Ureter (tissue), 1 donor: Measurements from ENCODE around the gene SLC16A8. TPM values are rescaled to one million over a fixed set of nuclear protein-coding genes. Genes with fewer than 3 reads are reported as not detected.

Experiments
- DNase-seq: peaks from one replicate; pipeline ENCODE4 v3.0.0-alpha.2; 2020; ENCODE audit warnings: low spot score
- total RNA-seq: library from RNA; stranded (reverse); gene quantifications from one replicate; pipeline ENCODE4 v1.2.4, GENCODE V29; 2023
- donor health status: DM: yes; HTN: yes; CAD: no.

SLC16A8 gene
- total RNA-seq, 1 donor from 2014 or later, result 0.26 TPM

- DNase-seq, result no peak
Measured at GRCh38 chr22:38072322-38073149, 11.4 kb downstream of the SLC16A8 start.

- no peak for DNase-seq
Measured at GRCh38 chr22:38071421-38072321, 12.3 kb downstream of the SLC16A8 start.

GRCh38 chr22:38070250-38070921 lies 13.6 kb downstream of the SLC16A8 start:
- DNase-seq, result no peak

DNA sequence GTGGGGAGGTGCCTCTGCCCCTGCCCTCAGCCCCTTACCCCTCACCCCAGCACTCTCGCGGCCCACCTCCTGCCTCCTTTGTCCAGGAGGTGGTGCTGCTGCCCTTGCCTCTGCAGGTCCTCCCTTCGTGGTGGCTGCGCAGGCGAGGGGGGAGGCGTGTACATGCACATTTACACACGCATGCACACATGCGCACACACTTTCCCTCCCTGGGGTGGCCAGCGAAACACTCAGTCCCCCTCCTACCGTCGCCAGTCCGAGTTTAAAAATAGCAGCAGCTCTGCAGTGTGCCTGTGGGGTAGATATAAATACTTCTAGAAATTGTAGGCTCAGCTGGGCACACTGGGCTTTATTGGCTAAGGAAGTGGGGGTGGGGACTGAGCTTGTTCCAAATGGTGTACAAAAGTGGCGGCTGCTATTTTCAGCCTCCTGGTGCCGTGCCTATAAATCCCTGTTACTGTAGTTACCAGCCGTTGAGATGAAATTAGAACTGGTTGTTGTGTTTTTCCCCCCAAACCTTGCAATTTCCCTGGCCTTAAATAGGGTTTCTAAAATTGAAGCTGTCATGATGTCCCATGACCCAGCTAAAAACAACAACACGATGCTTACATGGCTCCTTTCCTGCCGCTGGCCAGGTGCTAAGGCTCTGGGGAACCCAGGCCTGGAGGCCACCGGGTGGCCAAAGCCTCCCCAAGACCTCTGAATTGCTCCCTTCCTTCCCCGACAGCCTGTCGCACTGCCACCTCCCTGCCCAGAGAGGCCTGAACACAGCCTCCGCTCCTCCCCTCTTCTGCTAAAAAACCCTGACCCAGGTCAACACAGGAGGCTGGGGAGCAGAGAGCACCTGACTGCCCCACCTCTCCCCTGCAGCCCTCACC lies 14.4 kb downstream of the SLC16A8 start:
- DNase-seq, result peak; percentile 71

DNA sequence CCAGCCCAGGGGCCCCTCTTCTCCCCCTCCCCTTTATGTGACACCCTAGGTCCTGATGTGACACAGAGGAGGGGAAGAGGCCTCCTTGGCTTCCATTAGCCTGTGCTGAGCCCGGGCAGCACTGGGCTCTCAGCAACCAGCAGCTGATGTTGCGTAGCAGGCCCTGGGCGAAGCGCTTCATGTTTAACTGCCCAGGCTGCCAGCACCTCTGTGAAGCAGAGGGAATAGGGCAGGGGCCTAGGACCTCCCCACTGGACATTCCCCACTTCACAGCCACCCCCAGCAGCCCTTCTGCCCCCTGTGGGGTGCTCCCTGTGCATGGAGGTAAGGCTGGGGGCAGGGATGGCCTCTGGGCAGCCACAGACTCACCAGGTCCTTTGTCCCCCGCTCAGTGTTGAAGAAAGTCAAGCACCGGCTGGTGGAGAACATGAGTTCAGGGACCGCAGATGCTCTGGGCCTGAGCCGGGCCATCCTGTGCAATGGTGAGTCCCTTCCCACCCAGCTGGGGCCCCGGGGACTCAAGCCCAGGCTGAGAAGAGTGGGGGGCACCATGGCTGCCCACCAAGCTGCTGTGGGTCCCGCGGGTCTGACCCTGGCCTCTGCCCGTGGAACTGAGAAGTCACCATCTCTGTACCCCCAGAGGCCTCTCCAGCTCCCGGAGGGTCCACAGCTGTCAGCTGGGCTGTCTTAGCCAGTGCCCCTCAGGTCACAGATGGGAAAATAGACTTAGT lies 15.2 kb downstream of the SLC16A8 start:
- no peak for DNase-seq

- DNase-seq, result no peak
Measured at GRCh38 chr22:38067761-38068360, 16.1 kb downstream of the SLC16A8 start.

DNA sequence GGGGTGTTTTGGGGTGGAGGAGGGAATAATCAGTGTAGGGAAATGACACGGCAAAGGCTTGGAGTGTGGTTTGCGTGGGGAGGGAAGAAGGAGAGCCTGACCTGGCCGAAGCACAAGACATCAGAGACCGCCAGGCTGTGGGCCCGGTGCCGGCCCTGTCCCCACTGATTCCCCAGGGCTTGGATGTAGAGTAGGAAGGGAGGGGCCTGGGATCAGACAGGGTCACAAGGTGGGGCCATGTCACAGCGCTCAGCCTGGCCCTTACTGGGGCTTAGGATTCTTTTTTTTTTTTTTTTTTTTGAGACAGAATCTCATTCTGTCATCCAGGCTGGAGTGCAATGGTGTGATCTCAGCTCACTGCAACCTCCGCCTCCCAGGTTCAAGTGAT lies 17.0 kb downstream of the SLC16A8 start:
- no peak for DNase-seq

DNA sequence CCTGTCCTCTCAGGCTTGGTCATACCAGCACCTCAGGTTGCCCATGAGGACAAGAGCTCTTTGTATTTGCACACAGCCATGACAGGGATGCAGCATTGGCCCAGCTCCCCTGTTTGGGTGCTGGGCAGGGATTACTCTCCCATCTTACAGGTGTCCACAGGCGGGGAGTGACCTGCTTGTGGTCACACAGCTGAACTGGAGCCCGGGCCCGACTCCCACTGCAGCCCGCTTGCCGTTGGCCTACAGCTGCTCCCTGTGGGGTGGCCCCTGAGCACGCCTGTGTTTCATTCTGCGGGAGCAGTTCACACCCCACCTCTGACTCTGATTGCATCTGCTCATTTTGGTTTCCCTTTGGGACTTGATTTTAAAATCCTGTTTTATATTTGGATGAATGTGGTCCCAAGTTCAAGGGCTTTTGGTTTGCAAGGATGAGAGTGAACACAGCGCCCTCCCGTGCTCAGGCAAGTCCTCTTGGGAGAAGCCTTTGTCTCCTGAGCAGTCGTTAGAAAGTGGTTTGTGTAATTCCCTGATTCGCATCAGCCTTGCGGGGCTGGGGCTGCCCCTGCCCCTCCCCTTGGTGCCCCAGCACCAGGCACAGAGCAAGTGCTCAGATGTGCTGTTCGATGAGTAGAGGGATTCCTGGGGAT lies 17.5 kb downstream of the SLC16A8 start:
- no peak for DNase-seq

- no peak for DNase-seq
Measured at GRCh38 chr22:38065539-38065938, 18.4 kb downstream of the SLC16A8 start.

DNA sequence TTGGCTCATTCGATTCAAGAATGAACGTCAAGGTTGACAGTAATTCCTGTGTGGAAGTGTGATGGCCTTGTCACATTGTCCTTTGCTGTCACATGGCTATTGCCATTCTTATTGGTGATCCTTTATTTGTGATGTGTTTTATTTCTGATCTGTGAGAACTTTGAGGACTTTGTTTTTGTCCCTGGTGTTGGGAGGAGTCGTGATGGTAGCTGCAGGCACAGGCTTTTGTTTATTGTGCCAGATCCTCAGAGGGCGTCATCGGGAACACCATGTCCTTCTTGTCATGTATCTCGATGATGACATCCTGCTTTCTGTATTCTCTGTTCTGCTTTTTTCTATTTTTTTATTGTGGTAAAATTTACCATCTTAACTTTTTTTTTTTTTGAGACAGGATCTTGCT lies 21.2 kb downstream of the SLC16A8 start:
- DNase-seq, result no peak

DNA sequence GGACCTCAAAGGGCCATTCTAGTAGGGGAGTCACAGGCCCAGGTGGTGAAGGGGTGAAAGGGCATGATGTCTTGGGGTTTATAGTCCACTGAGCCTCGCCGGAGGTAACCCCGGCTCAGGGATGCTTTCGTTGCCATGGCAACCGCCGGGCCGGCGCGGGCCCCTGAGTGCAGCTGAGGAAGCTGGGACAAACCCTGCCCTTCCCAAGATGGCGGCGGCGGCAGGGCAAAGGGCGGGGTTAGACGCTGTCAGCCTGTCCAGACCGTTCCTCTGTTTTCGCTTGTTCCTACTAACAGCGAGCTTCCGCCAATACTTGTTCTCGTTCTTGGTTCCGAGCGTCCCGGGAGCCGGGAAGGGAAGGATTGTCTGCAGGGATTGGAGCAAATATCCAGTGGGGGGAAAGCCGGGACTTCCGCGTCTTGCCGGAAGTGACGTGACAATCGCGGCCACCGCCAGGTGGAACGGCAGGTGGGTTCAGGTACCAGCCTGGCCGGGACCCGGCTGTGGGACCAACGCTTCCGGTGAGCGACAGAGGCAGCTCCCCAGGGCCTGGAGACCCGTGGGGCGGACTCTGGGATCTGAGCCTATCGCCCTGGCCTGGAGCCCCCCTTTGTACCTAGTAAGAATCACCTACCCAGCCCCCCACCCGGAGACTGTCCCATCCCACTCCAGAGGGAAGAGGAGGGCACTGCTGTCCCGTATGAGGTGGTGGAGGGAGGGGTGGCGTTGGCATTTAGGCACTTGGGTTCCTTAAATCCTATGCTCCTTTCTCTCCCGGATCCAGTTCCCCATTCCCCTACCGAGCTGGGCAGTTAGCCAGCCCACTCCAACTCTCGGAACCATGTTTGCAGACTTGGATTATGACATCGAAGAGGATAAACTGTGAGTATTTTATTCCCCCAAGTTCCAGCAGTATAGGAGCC lies 26.8 kb downstream of the SLC16A8 start, which contains the start of gene PICK1:
Gene PICK1, plus strand, starts transcription at position 436 of the 923 bp plus-strand sequence. Its CDS starts 406 bp downstream, at position 842.
- peak; percentile 94 for DNase-seq

GRCh38 chr22:38051900-38052862 lies 31.8 kb downstream of the SLC16A8 start:
- peak; percentile 82 for DNase-seq

GRCh38 chr22:38051261-38051660 lies 32.7 kb downstream of the SLC16A8 start:
- DNase-seq, result no peak

GRCh38 chr22:38050720-38051119 lies 33.3 kb downstream of the SLC16A8 start:
- DNase-seq, result no peak

DNA sequence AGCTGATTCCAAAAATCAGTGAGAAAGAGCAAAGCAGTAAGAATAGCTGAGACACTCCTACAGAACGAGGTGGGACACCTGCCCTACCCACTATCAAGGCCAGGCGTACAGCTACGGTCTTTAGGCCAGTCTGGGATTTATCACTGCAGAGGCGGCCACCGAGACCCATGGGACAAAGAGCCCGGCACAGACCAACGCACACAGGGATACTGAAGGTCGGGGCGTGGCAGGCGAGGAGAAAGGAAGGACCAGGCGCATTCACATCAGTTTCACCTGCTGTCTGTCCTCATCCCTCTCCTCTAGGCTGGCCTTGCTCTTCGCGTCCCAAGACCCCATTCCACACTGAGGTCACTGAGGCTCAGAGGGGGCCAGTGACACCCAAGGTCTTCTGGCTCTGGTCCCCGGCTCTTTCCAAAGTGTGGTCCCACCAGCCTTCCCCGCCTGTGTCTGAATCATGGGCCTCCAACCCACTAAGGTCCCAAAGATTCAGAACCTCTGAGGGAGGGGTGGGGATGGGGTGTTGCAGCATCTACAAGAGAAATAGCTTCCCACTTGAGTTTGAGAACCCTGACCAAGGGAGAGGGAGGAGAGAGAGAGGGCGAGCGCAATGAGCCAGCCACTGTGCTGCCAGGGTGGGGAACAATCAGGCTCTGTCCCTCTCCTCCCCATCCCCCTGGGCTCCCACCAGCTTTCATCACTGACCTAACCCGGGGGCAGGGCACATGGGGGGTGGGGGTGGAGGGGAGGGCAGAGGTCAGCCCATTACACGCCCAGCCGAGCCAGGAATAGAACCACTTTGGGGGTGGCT lies 34.0 kb downstream of the SLC16A8 start:
- DNase-seq, result no peak

DNA sequence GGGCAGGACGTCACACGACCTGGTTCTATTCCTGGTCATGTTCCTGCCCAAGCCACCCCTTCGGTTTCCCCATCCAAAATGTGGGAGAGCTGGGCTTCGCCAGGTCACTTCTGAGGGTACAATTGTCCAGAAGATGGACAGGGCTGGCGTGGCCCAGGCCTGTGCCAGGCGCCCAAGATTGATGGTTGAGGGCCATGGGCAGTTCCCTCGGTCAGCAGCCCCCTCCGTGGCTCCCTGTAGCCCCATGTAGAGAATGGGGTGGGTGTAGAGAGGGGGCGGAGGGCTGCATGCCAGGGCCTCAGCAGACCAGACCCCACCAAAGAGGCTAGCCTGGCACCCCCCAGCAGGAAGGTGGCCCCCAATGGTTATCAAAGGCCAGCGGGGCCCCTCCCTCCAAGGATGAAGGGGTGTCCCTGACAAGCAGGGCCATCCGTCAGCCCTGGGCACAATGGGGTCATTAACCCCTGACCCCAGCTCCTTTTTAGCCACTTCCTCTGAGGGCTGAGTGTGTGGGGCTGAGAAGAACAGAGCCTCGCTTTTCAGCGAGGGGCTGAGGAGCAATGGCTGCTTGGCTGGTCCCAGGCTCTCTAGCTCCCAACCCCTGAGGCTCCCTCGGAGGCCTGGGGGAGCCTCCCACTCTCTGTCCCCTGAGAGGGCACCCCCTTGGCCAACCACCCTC lies 37.8 kb downstream of the SLC16A8 start:
- DNase-seq, result no peak
